Fibroblast of lung (primary cell): ENCODE data around the gene CDHR2. TPM values are rescaled to one million over a fixed set of nuclear protein-coding genes. Genes with fewer than 3 reads are reported as not detected.

Source experiments
- DNase-seq, 2 donors: peaks; one replicate each; pipeline versions ENCODE4 v3.0.0 to v3.0.0-alpha.2; 2010; ENCODE audit warnings: low read depth in 2 of 2
- H2AFZ ChIP-seq: 2 replicates; pipeline ENCODE4 v1.5.1; 2012; ENCODE audit warnings: low read length, control low read depth, inconsistent platforms
- H3K27ac ChIP-seq: 2 replicates; pipeline ENCODE4 v1.5.1; 2011; ENCODE audit warnings: low read length, control low read depth; ENCODE audit not compliant: insufficient read depth
- H3K27me3 ChIP-seq: 2 replicates; pipeline ENCODE4 v1.5.1; 2011; ENCODE audit warnings: mild to moderate bottlenecking, low read length; ENCODE audit not compliant: control insufficient read depth, insufficient read depth
- H3K36me3 ChIP-seq: 2 replicates; pipeline ENCODE4 v1.5.1; 2011; ENCODE audit warnings: low read length; ENCODE audit not compliant: control insufficient read depth, insufficient read depth
- H3K4me1 ChIP-seq: 2 replicates; pipeline ENCODE4 v1.5.1; 2011; ENCODE audit warnings: low read length; ENCODE audit not compliant: control insufficient read depth, insufficient read depth; ENCODE audit errors: extremely low read depth
- H3K4me2 ChIP-seq: 2 replicates; pipeline ENCODE4 v1.5.1; 2011; ENCODE audit warnings: low read length, control low read depth; ENCODE audit not compliant: insufficient read depth; ENCODE audit errors: extremely low read depth
- H3K4me3 ChIP-seq, 4 experiments: fragments of 200-600 bp in 1 of 4; sonication (generic) in 1 of 4; replicated peaks in 1 of 4; 2 replicates each; pipeline ENCODE4 v1.5.1; 2011 to 2016; ENCODE audit warnings: low read length in 4 of 4, low read depth in 3 of 4, mild to moderate bottlenecking in 3 of 4, control low read depth in 2 of 4, inconsistent platforms in 1 of 4, mixed read lengths in 1 of 4; ENCODE audit not compliant: insufficient read depth in 1 of 4; ENCODE audit errors: control extremely low read depth in 1 of 4
- H3K79me2 ChIP-seq: 2 replicates; pipeline ENCODE4 v1.5.1; 2012; ENCODE audit warnings: mild to moderate bottlenecking, low read length, inconsistent platforms; ENCODE audit not compliant: control insufficient read depth, insufficient read depth
- H3K9ac ChIP-seq: 2 replicates; pipeline ENCODE4 v1.5.1; 2011; ENCODE audit warnings: mild to moderate bottlenecking, low read length, control low read depth; ENCODE audit not compliant: insufficient read depth
- H3K9me3 ChIP-seq: 2 replicates; pipeline ENCODE4 v1.5.1; 2012; ENCODE audit warnings: low read depth, low read length; ENCODE audit not compliant: control insufficient read depth, insufficient read depth
- H4K20me1 ChIP-seq: 2 replicates; pipeline ENCODE4 v1.5.1; 2011; ENCODE audit warnings: low read length; ENCODE audit not compliant: control insufficient read depth, insufficient read depth; ENCODE audit errors: extremely low read depth
- CTCF ChIP-seq, 2 donors: IDR thresholded peaks in 1 of 2; conservative IDR thresholded peaks in 1 of 2; 1 replicate in 1 of 2; 2 replicates in 1 of 2; pipeline ENCODE4 v1.5.1; 2011 to 2012; ENCODE audit warnings: low read length in 2 of 2, control low read depth in 1 of 2, inconsistent platforms in 1 of 2, low read depth in 1 of 2, mild to moderate bottlenecking in 1 of 2
- EZH2 ChIP-seq: IDR thresholded peaks from 2 replicates; pipeline ENCODE4 v1.5.1; 2012; ENCODE audit warnings: low read length, control low read depth, mild to moderate bottlenecking; ENCODE audit errors: missing control alignments
- polyA plus RNA-seq, 2 donors: library from polyadenylated mRNA; depleted of rRNA in 1 of 2; stranded (reverse) in 1 of 2; unstranded in 1 of 2; fragments of >200 nt; gene quantifications; 2 replicates each; pipeline ENCODE4 v1.2.1, GENCODE V29; 2011 to 2012; ENCODE audit warnings: missing spikeins in 1 of 2
- total RNA-seq: library from RNA; depleted of rRNA; stranded (reverse); fragments of >200 nt; gene quantifications from 2 replicates; pipeline ENCODE4 v1.2.1, GENCODE V29; 2014

CDHR2 gene
- total and polyA plus RNA-seq, 2 donors (not counting 1 experiment from before 2014, with no cell fraction given), result under 0.01 TPM; not detected in 1

- Histone ChIP-seq H3K4me1 (peaks cover 8% of the 10 kb centered on the region), H4K20me1 (no peaks in the 10 kb centered on the region), H3K9me3 (no peaks in the 10 kb centered on the region), H3K4me2 (peak overlapping the region; percentile 87), H3K4me3 (peak overlapping the region; percentile 40 to 66 (median 52)), H2AFZ (peak overlapping the region; percentile 47), H3K79me2 (no peaks in the 10 kb centered on the region), H3K36me3 (no peaks in the 10 kb centered on the region), H3K9ac (no peak overlapping the region), H3K27me3 (no peaks in the 10 kb centered on the region), H3K27ac (no peak overlapping the region)
- DNase-seq, result no peak
- TF ChIP-seq EZH2 (no peak), CTCF (conservative IDR thresholded peaks at IDR 0.05 in 1 of 2, IDR thresholded peaks at IDR 0.05 in 1 of 2; ENCODE audit: low read depth in 1 of 2, low read length in 2 of 2) (no peak)
Measured at GRCh38 chr5:176542135-176542595, 7.0 kb upstream of the CDHR2 start.

GRCh38 chr5:176542596-176543427 is 6.3 kb upstream of the CDHR2 start:
- Histone ChIP-seq H3K9me3 (no peaks in the 10 kb centered on the region), H3K27me3 (no peaks in the 10 kb centered on the region), H4K20me1 (no peaks in the 10 kb centered on the region), H2AFZ (peak overlapping the region; percentile 78), H3K9ac (peak overlapping the region; percentile 29), H3K4me2 (peak overlapping the region; percentile 87), H3K36me3 (no peaks in the 10 kb centered on the region), H3K79me2 (no peaks in the 10 kb centered on the region), H3K4me1 (peaks cover 8% of the 10 kb centered on the region), H3K27ac (no peak overlapping the region), H3K4me3 (peak overlapping the region; percentile 40 to 66 (median 52))
- peak in 1 of 2 donors; percentile 19 for DNase-seq
- TF ChIP-seq CTCF (conservative IDR thresholded peaks at IDR 0.05 in 1 of 2, IDR thresholded peaks at IDR 0.05 in 1 of 2; ENCODE audit: low read depth in 1 of 2, low read length in 2 of 2) (no peak), EZH2 (peak; percentile 26)

GRCh38 chr5:176543428-176544182 is 5.5 kb upstream of the CDHR2 start:
- peak overlapping the region; percentile 78 for H2AFZ ChIP-seq
- H4K20me1 ChIP-seq, result no peaks in the 10 kb centered on the region
- peak overlapping the region; percentile 86 for H3K4me2 ChIP-seq
- no peaks in the 10 kb centered on the region for H3K27me3 ChIP-seq
- no peaks in the 10 kb centered on the region for H3K79me2 ChIP-seq
- H3K9me3 ChIP-seq, result no peaks in the 10 kb centered on the region
- peak overlapping the region; percentile 43 to 76 (median 53) for H3K4me3 ChIP-seq
- H3K4me1 ChIP-seq, result peaks cover 8% of the 10 kb centered on the region
- H3K27ac ChIP-seq, result no peak overlapping the region
- DNase-seq, result peak; percentile 25 to 47
- H3K36me3 ChIP-seq, result no peaks in the 10 kb centered on the region
- no peak for TF ChIP-seq EZH2
- no peak for TF ChIP-seq CTCF (conservative IDR thresholded peaks at IDR 0.05 in 1 of 2, IDR thresholded peaks at IDR 0.05 in 1 of 2; ENCODE audit: low read depth in 1 of 2, low read length in 2 of 2)
- peak overlapping the region; percentile 16 for H3K9ac ChIP-seq
